Stimulated activated CD4-positive, alpha-beta T cell treated with anti-CD3 and anti-CD28 coated beads, Interleukin-1b, Interleukin-23, amount 100 ng/mL, for 4 hours (primary cell): ENCODE measurements around the gene NUDT13.
"Not testable (repeated sequence)": the region's sequence is repeated elsewhere in the genome, so short reads cannot be mapped to it uniquely, and the experiment has no call there.

Experiments
- DNase-seq, 2 donors: peaks; one replicate each; pipeline ENCODE4 v3.0.0-alpha.2; 2020; ENCODE audit warnings: low read depth in 2 of 2

The NUDT13 gene

GRCh38 chr10:73099141-73099540 is 11.1 kb upstream of the NUDT13 start:
- no peak for DNase-seq

- DNase-seq: no peak
Observed at GRCh38 chr10:73106301-73106700, 4.0 kb upstream of the NUDT13 start.

- DNase-seq: not testable (repeated sequence)
Observed at GRCh38 chr10:73109248-73109652, 1.0 kb upstream of the NUDT13 start.

- not testable (repeated sequence) for DNase-seq
Observed at GRCh38 chr10:73112032-73112431, 1.8 kb downstream of the NUDT13 start.

GRCh38 chr10:73113551-73113950 is 3.3 kb downstream of the NUDT13 start:
- no peak for DNase-seq

- no peak for DNase-seq
Observed at GRCh38 chr10:73116017-73116416, 5.8 kb downstream of the NUDT13 start.

GRCh38 chr10:73117976-73118743 is 7.9 kb downstream of the NUDT13 start:
- no peak for DNase-seq

- DNase-seq: no peak
Observed at GRCh38 chr10:73119457-73119856, 9.2 kb downstream of the NUDT13 start.

DNA sequence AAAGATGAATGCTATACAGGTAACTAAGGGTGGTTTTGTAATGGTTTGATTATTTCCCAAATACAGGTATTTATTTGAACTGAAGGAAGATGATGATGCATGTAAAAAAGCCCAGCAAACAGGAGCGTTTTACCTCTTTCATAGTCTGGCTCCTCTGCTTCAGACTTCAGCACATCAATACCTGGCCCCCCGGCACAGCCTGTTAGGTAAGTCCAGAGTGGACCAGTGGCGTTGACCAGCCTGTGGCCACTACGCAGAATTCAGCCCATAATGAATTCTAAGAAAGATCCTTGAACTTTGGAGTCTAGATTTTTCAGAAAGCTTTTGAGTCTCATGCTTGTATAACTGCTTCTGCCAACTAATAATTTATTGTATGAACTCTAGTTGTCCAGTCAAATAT is 9.7 kb downstream of the NUDT13 start:
- DNase-seq: no peak

DNA sequence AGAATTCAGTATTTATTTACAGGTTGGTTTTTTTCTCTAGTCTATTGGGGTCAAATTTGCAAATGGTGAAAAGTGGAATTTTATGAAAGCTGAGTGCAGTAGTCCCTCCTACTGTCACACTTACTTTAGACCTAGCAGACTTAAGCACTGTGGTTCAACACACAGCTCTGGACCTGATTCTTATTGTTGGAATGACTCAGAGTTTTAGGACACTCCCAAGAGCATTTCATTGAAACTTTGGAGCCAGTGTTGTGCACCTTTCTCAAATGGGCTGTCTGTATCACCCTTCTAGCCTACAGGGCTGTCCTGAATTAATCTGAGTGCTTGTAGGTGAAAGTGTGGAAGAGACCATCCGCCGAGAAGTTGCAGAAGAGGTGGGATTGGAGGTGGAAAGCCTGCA is 16.1 kb downstream of the NUDT13 start:
- no peak for DNase-seq

GRCh38 chr10:73131301-73131700 is 21.0 kb downstream of the NUDT13 start:
- no peak for DNase-seq

DNA sequence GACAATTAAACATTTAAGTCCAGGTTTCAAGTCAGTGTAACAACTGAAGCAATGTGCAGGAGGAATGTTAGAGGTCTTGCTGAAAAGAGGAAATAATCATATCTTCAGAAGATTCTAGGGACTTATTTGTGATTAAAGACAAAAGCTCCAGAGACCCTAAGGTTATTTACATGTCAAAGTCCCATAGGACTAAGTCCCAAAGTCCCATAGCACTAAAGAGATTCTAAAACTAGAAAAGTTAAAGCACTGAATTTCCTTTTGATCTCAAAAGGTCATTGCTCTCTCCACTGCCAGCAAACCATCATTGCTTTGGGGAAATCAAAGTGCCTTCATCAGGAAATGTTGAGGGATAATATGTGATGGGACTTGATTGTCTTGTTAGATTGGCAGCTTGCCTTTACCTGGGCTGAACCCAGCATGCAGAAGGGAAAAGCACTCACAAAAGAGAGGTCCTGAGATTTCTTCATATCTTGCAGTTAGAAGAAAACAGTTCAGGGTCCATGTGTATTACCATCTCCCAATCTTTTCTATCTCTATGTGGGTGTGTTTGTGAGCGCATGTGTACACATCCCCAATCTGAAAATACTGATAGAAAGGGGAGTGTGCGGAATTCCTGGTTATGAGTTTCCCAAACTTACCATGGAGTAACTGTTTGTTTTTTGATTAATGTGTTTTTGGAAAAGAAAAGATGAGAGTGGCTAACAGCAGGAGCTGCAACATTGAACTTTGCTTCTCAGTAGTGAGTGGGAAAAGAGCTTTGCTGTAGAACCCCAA is 21.8 kb downstream of the NUDT13 start:
- DNase-seq: no peak

- no peak for DNase-seq
Observed at GRCh38 chr10:73134727-73135126, 24.5 kb downstream of the NUDT13 start.

DNA sequence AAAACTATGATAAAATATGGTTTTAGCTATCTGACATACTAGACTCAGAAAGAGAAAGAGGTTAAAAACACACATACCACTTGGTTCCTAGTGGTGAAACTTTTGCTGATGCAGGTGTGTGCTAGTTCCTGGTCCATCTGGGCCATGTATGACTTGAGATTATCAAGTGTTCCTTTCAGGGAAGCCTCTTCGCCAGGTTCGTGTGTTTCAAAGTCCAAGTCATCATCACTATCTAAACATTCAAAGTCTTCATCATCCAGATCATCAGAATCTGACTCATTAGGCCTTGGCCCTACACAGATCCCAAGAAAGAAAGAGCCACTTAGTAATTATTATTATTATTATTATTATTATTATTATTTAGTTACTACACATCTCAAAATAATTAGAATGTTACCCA is 26.4 kb downstream of the NUDT13 start:
- DNase-seq: no peak

DNA sequence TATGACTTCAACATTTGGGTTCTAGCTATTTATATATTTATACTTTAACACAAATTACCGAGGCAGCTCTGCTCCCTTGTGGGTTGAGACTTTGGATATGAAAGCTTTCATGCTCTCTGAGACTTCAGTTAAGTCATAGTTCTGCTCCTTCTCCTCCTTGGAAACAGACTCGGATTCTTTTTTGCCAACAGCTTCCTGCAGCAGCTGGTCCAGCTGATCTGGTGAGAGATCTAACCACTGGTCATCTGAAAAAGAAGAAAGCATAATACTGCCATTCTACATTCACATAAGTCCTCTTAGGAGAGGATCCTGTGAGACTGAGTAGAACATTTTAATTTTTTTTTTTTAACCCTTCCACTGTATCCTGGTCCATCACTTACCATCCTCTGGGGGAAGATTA is 29.0 kb downstream of the NUDT13 start:
- DNase-seq: no peak

DNA sequence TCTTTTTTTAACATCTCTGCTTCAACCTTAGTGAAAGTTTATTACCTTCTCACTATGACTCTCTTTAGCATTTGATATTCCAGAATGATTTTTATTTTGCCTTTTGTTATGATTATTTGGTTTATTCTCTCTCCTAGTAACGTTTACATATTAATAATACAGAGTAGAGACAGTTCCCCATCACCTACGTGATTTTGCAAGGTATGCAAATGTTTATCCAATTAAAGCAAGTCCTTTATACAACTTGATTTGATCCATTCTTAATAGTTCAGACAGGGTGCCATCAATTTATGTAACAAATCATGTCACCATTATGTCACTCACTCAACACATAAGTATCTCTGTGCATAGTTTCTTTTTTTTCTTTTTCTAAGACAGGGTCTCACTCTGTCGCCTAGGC is 31.3 kb downstream of the NUDT13 start:
- no peak for DNase-seq

GRCh38 chr10:73150633-73151413 is 40.6 kb downstream of the NUDT13 start:
- DNase-seq: not testable (repeated sequence)

DNA sequence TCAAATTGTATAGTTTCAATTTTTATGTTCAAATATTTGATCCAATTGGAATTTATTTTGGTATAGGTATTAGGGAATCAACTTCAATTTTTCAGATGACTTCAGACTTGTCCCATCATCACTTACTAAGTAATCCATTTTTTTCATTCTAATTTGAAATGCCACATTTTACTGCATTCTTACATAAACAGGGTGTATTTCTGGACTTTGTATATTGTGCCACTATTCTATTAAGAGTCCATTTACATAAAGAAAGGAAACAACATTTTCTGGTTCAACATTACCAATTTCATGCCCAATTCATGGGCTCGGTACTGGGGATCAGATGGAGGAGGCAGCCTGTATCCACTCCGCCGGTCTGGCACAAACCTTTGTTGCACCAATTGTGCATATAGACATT is 41.8 kb downstream of the NUDT13 start:
- DNase-seq: no peak

- no peak for DNase-seq
Observed at GRCh38 chr10:73156054-73156453, 45.8 kb downstream of the NUDT13 start.

DNA sequence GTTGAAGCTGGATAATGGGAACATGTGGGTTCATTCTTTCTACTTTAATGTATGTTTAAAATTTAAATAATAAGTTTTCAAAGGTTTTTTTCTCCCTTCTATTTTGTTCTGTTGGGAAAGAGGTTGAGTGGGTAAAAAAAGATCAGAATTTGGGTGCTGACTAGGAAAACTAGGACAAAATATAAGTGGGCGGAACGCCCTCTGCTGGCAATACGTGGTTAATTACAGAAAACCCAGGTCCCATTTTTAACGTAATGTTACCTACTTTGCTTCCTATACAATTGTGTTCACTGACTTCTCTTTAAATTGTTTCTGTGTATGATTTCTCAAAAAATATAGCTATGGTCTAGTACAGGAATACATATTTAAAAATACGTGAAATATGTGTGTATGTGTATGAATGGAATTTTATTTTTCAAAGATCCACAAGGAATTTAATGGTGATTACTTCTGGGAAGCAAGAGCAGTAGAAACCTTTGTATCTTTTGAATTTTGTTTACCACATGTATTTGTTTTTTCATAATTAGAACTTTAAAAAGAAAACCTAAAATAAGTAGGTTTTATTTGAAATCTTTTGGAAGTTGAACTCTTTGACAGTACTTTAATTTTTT is 48.9 kb downstream of the NUDT13 start:
- DNase-seq: peak; percentile 41

- no peak for DNase-seq
Observed at GRCh38 chr10:73161079-73161478, 50.8 kb downstream of the NUDT13 start.

- DNase-seq: no peak
Observed at GRCh38 chr10:73161662-73162061, 51.4 kb downstream of the NUDT13 start.
